HepG2 (cell line): ENCODE measurements around the gene SRCAP. TPM values are rescaled to one million over a fixed set of nuclear protein-coding genes. Genes with fewer than 3 reads are reported as not detected.

Experiments used
- DR1 ChIP-seq: sonication (generic); formaldehyde crosslinking; IDR thresholded peaks from 2 replicates; pipeline ENCODE4 v1.8.0; 2021; ENCODE audit warnings: mild to moderate bottlenecking, missing genetic modification reagents, inconsistent platforms
- E2F1 ChIP-seq: sonication (generic); formaldehyde crosslinking; IDR thresholded peaks from 2 replicates; pipeline ENCODE4 v1.5.0; 2020; ENCODE audit warnings: missing genetic modification reagents
- E2F2 ChIP-seq: sonication (generic); formaldehyde crosslinking; IDR thresholded peaks from 2 replicates; pipeline ENCODE4 v1.4.0; 2020; ENCODE audit warnings: missing genetic modification reagents, borderline replicate concordance
- ELK4 ChIP-seq: sonication (generic); formaldehyde crosslinking; IDR thresholded peaks from 2 replicates; pipeline ENCODE4 v1.9.0; 2021; ENCODE audit warnings: missing genetic modification reagents, borderline replicate concordance
- FLYWCH1 ChIP-seq: sonication (generic); formaldehyde crosslinking; IDR thresholded peaks from 2 replicates; pipeline ENCODE4 v1.8.1; 2023; ENCODE audit warnings: mild to moderate bottlenecking, missing genetic modification reagents
- HNF1B ChIP-seq: sonication (generic); formaldehyde crosslinking; IDR thresholded peaks from 2 replicates; pipeline ENCODE4 v1.5.1; 2020; ENCODE audit warnings: mild to moderate bottlenecking, moderate library complexity, missing genetic modification reagents
- LBX2 ChIP-seq: sonication (generic); formaldehyde crosslinking; IDR thresholded peaks from 2 replicates; pipeline ENCODE4 v1.5.0; 2020; ENCODE audit warnings: missing genetic modification reagents, mild to moderate bottlenecking, borderline replicate concordance
- NBN ChIP-seq: fragments of 450-650 bp; conservative IDR thresholded peaks from 2 replicates; pipeline ENCODE4 v1.6.1; 2017
- NFATC3 ChIP-seq: sonication (generic); formaldehyde crosslinking; IDR thresholded peaks from 2 replicates; pipeline ENCODE4 v1.5.1; 2020; ENCODE audit warnings: mild to moderate bottlenecking, missing genetic modification reagents
- NR2F1 ChIP-seq, 2 experiments: fragments of 450-650 bp in 1 of 2; formaldehyde crosslinking in 1 of 2; IDR thresholded peaks; 2 replicates each; pipeline versions ENCODE4 v1.5.0 to v1.6.1; 2016 to 2020; ENCODE audit warnings: mild to moderate bottlenecking in 1 of 2, missing compliant biosample characterization in 1 of 2, missing genetic modification reagents in 1 of 2, moderate library complexity in 1 of 2
- SIN3A ChIP-seq: IDR thresholded peaks from 2 replicates; pipeline ENCODE4 v1.6.1; 2011; ENCODE audit warnings: low read depth, mild to moderate bottlenecking, control low read depth, low read length, borderline replicate concordance
- XRCC5 ChIP-seq: fragments of 200-400 bp; formaldehyde crosslinking; optimal IDR thresholded peaks from 2 replicates; pipeline ENCODE3; 2017; ENCODE audit warnings: mild to moderate bottlenecking, low read length
- ZBTB49 ChIP-seq: sonication (generic); formaldehyde crosslinking; IDR thresholded peaks from 2 replicates; pipeline ENCODE4 v1.4.0; 2020; ENCODE audit warnings: missing genetic modification reagents, borderline replicate concordance
- ZNF10 ChIP-seq: sonication (generic); formaldehyde crosslinking; IDR thresholded peaks from 2 replicates; pipeline ENCODE4 v1.4.0; 2020; ENCODE audit warnings: mild to moderate bottlenecking, low read depth, missing genetic modification reagents, borderline replicate concordance
- ZNF292 ChIP-seq: sonication (generic); formaldehyde crosslinking; IDR thresholded peaks from 2 replicates; pipeline ENCODE4 v1.8.1; 2022; ENCODE audit warnings: mild to moderate bottlenecking, low read depth, missing genetic modification reagents, borderline replicate concordance
- ZNF776 ChIP-seq: sonication (generic); formaldehyde crosslinking; IDR thresholded peaks from 2 replicates; pipeline ENCODE4 v1.4.0; 2020; ENCODE audit warnings: mild to moderate bottlenecking, missing genetic modification reagents
- ZUFSP ChIP-seq: sonication (generic); formaldehyde crosslinking; IDR thresholded peaks from 2 replicates; pipeline ENCODE4 v1.9.0; 2021; ENCODE audit warnings: missing genetic modification reagents, mild to moderate bottlenecking, borderline replicate concordance
- polyA plus RNA-seq, 8 experiments: library from polyadenylated mRNA; depleted of rRNA in 3 of 8; stranded (reverse) in 7 of 8; unstranded in 1 of 8; fragments of >200 nt; fragmentation: Illumina TruSeq in 4 of 8; extraction: Trizol in 4 of 8; gene quantifications; 2 replicates each; pipeline versions ENCODE4 v1.2.1 to v1.2.3, GENCODE V29; 2011 to 2016; ENCODE audit warnings: low read depth in 4 of 8, missing spikeins in 1 of 8, mixed read lengths in 1 of 8; ENCODE audit not compliant: insufficient read depth in 1 of 8
- total RNA-seq, 5 experiments: library from RNA; depleted of rRNA; stranded (reverse); fragments of >200 nt; fragmentation: Illumina TruSeq; extraction: Trizol; gene quantifications; 2 replicates each; pipeline ENCODE4 v1.2.3, GENCODE V29; 2016; ENCODE audit warnings: low read depth in 1 of 5

Gene SRCAP
- total and polyA plus RNA-seq, 2 of the 13 experiments (the other 11 are each of a cell fraction or from before 2014, with no cell fraction given), result 4.9 to 9.0 TPM

- no peak for TF ChIP-seq E2F2 (CRISPR knock-in tag)
- no peak; the same call in 1 of the 2 replicates for TF ChIP-seq DR1 (CRISPR knock-in tag)
- TF ChIP-seq LBX2 (CRISPR knock-in tag), result peak; percentile 35; the same call in 1 of the 2 replicates
- TF ChIP-seq ZBTB49 (CRISPR knock-in tag), result no peak
- TF ChIP-seq E2F1, result no peak
- no peak for TF ChIP-seq NBN
- TF ChIP-seq ZNF10, result no peak
- TF ChIP-seq ELK4 (CRISPR knock-in tag), result no peak
- TF ChIP-seq SIN3A, result peak; percentile 78; the same call in 1 of the 2 replicates
- no peak for TF ChIP-seq NFATC3 (CRISPR knock-in tag)
- peak; percentile 33 for TF ChIP-seq XRCC5
- peak; percentile 13; the same call in 1 of the 2 replicates for TF ChIP-seq ZNF776
- no peak for TF ChIP-seq ZUFSP (CRISPR knock-in tag)
- TF ChIP-seq FLYWCH1 (CRISPR knock-in tag), result peak; percentile 58; the same call in 1 of the 2 replicates
- TF ChIP-seq HNF1B (CRISPR knock-in tag), result peak; percentile 78; the same call in 1 of the 2 replicates
- peak in 1 of 2 experiments; percentile 30; a peak in 1 of 4 replicates for TF ChIP-seq NR2F1 (CRISPR knock-in tag; IDR thresholded peaks at IDR 0.05)
- no peak for TF ChIP-seq ZNF292
Measured at GRCh38 chr16:30658731-30659506, 40.1 kb upstream of the SRCAP start (continued).
